HepG2 (cell line): ENCODE data around the gene KISS1. TPM values are rescaled to one million over a fixed set of nuclear protein-coding genes. Genes with fewer than 3 reads are reported as not detected.

Experiments
- ATAC-seq: fragments of 200-7000 bp; cut with Tn5 transposase; 3 replicates; pipeline ENCODE4 v1.9.1; 2020; ENCODE audit warnings: mild to moderate bottlenecking, moderate library complexity
- BruUV-seq: library from RNA; stranded (reverse); fragments of 400-500 nt; replicated peaks from 2 replicates; lab custom pipeline; 2021; lab: Mats Ljungman, UMichigan
- CTCF ChIA-PET: fragments of 300-600 bp; formaldehyde crosslinking; extraction: SDS; loops from one replicate; lab custom pipeline; 2021; ENCODE audit warnings: low total read pairs, inconsistent platforms, low intra/inter-chr PET ratio; lab: Yijun Ruan, JAX
- POLR2A ChIA-PET: fragments of 350-600 bp; sonication (Branson Sonifier 250); formaldehyde crosslinking; loops from one replicate; lab custom pipeline; 2020; ENCODE audit warnings: antibody characterized with exemption, inconsistent platforms; lab: Yijun Ruan, JAX
- DNase-seq: peaks from one replicate; pipeline ENCODE4 v3.0.0-alpha.2; 2015; ENCODE audit warnings: low spot score
- FAIRE-seq: peaks from 3 replicates; lab custom pipeline; 2011; peaks lifted over from hg19 to GRCh38; lab: Jason Lieb, UNC
- H2AFZ ChIP-seq: one replicate; pipeline ENCODE4 v1.6.1; 2011; ENCODE audit warnings: low read length, inconsistent platforms
- H3K27ac ChIP-seq: fragments of 300-600 bp; 3 replicates; pipeline ENCODE4 v1.8.0; 2011; ENCODE audit warnings: mixed run types, mild to moderate bottlenecking, mixed read lengths, low read length, inconsistent platforms; ENCODE audit not compliant: insufficient read depth; ENCODE audit errors: extremely low read length
- H3K27me3 ChIP-seq, 2 experiments: fragments of 200-600 bp in 1 of 2; 2 replicates in 1 of 2; 3 replicates in 1 of 2; pipeline versions ENCODE4 v1.6.0 to v1.8.0; 2011; ENCODE audit warnings: low read length in 2 of 2, mild to moderate bottlenecking in 2 of 2, moderate library complexity in 2 of 2, inconsistent platforms in 1 of 2; ENCODE audit not compliant: insufficient read depth in 2 of 2, control insufficient read depth in 1 of 2
- H3K36me3 ChIP-seq, 2 experiments: fragments of 200-600 bp in 1 of 2; replicated peaks in 1 of 2; 2 replicates in 1 of 2; 3 replicates in 1 of 2; pipeline versions ENCODE4 v1.5.1 to v1.8.0; 2011; ENCODE audit warnings: low read length in 2 of 2, inconsistent platforms in 1 of 2; ENCODE audit not compliant: insufficient read depth in 2 of 2, control insufficient read depth in 1 of 2
- H3K4me1 ChIP-seq: 2 replicates; pipeline ENCODE4 v1.5.1; 2012; ENCODE audit warnings: low read length, inconsistent platforms; ENCODE audit not compliant: insufficient read depth
- H3K4me2 ChIP-seq: 2 replicates; pipeline ENCODE4 v1.6.0; 2011; ENCODE audit warnings: low read depth, low read length, inconsistent platforms
- H3K4me3 ChIP-seq, 3 experiments: fragments of 200-600 bp in 1 of 3; sonication (generic), shearing (Covaris generic) in 1 of 3; replicated peaks in 1 of 3; 2 replicates each; pipeline ENCODE4 v1.5.1; 2011 to 2016; ENCODE audit warnings: low read length in 3 of 3, inconsistent platforms in 2 of 3, low read depth in 2 of 3, mild to moderate bottlenecking in 2 of 3, control low read depth in 1 of 3, mixed read lengths in 1 of 3; ENCODE audit not compliant: insufficient read depth in 1 of 3
- H3K79me2 ChIP-seq: one replicate; pipeline ENCODE4 v1.6.1; 2011; ENCODE audit warnings: low read length, inconsistent platforms; ENCODE audit not compliant: insufficient read depth
- H3K9ac ChIP-seq: 2 replicates; pipeline ENCODE4 v1.6.0; 2011; ENCODE audit warnings: mild to moderate bottlenecking, low read depth, low read length, inconsistent platforms; ENCODE audit not compliant: insufficient read depth
- H3K9me3 ChIP-seq: 2 replicates; pipeline ENCODE4 v1.5.1; 2012; ENCODE audit warnings: mild to moderate bottlenecking, low read length
- H4K20me1 ChIP-seq: 2 replicates; pipeline ENCODE4 v1.6.0; 2011; ENCODE audit warnings: inconsistent platforms, mild to moderate bottlenecking, low read length, moderate library complexity; ENCODE audit not compliant: insufficient read depth
- ATF7 ChIP-seq, 2 experiments: fragments of 450-650 bp in 1 of 2; sonication (generic) in 1 of 2; formaldehyde crosslinking in 1 of 2; IDR thresholded peaks; 2 replicates each; pipeline versions ENCODE4 v1.4.0 to v1.6.1; 2016 to 2020; ENCODE audit warnings: antibody characterized with exemption in 1 of 2, mild to moderate bottlenecking in 1 of 2, missing genetic modification reagents in 1 of 2
- CREB1 ChIP-seq, 2 experiments: fragments of 450-650 bp in 1 of 2; IDR thresholded peaks; 2 replicates each; pipeline ENCODE4 v1.6.1; 2016 to 2017; ENCODE audit warnings: control low read depth in 1 of 2, mild to moderate bottlenecking in 1 of 2, missing compliant biosample characterization in 1 of 2, missing genetic modification characterization in 1 of 2
- HOXD1 ChIP-seq: sonication (generic); formaldehyde crosslinking; IDR thresholded peaks from 2 replicates; pipeline ENCODE4 v1.5.0; 2020; ENCODE audit warnings: missing genetic modification reagents
- MEF2D ChIP-seq: sonication (generic); formaldehyde crosslinking; IDR thresholded peaks from 2 replicates; pipeline ENCODE4 v1.5.1; 2020; ENCODE audit warnings: mild to moderate bottlenecking, missing genetic modification reagents
- MTA1 ChIP-seq: sonication (generic); formaldehyde crosslinking; IDR thresholded peaks from 2 replicates; pipeline ENCODE4 v1.4.0; 2020; ENCODE audit warnings: missing genetic modification reagents, mild to moderate bottlenecking, borderline replicate concordance
- SNAPC2 ChIP-seq: sonication (generic); formaldehyde crosslinking; IDR thresholded peaks from 2 replicates; pipeline ENCODE4 v1.8.1; 2022; ENCODE audit warnings: mild to moderate bottlenecking, missing genetic modification reagents
- SOX5 ChIP-seq: IDR thresholded peaks from 2 replicates; pipeline ENCODE4 v1.6.1; 2016; ENCODE audit warnings: borderline replicate concordance
- ZBTB3 ChIP-seq: sonication (generic); formaldehyde crosslinking; IDR thresholded peaks from 2 replicates; pipeline ENCODE4 v1.4.0; 2020; ENCODE audit warnings: low read depth, mild to moderate bottlenecking, moderate library complexity, missing genetic modification reagents, borderline replicate concordance
- ZNF256 ChIP-seq: sonication (generic); formaldehyde crosslinking; conservative IDR thresholded peaks from 2 replicates; pipeline ENCODE4 v1.4.0; 2020; ENCODE audit warnings: missing genetic modification reagents
- ZNF850 ChIP-seq: sonication (generic); formaldehyde crosslinking; conservative IDR thresholded peaks from 2 replicates; pipeline ENCODE4 v1.9.0; 2021; ENCODE audit warnings: mild to moderate bottlenecking, missing genetic modification reagents
- WGBS: methylation state at CpG from one replicate; pipeline ENCODE4 v1.1.6; 2017; ENCODE audit warnings: low lambda C conversion rate; 5-methylcytosine and 5-hydroxymethylcytosine counted together
- in situ Hi-C: cut with HindIII; loops from 2 replicates; pipeline ENCODE4 v1.10.0; 2017; ENCODE audit warnings: low pct_unique_long_range_greater_than_20kb; ENCODE audit not compliant: extremely low pct_ligation_motif_present
- intact Hi-C: fragments of 100-400 bp; cut with micrococcal nuclease; formaldehyde crosslinking; loops from one replicate; pipeline ENCODE4 v1.10.0; 2022; ENCODE audit not compliant: unreplicated experiment
- polyA plus RNA-seq, 8 experiments: library from polyadenylated mRNA; depleted of rRNA in 3 of 8; stranded (reverse) in 7 of 8; unstranded in 1 of 8; fragments of >200 nt; fragmentation: Illumina TruSeq in 4 of 8; extraction: Trizol in 4 of 8; gene quantifications; 2 replicates each; pipeline versions ENCODE4 v1.2.1 to v1.2.3, GENCODE V29; 2011 to 2016; ENCODE audit warnings: low read depth in 4 of 8, missing spikeins in 1 of 8, mixed read lengths in 1 of 8; ENCODE audit not compliant: insufficient read depth in 1 of 8
- total RNA-seq, 5 experiments: library from RNA; depleted of rRNA; stranded (reverse); fragments of >200 nt; fragmentation: Illumina TruSeq; extraction: Trizol; gene quantifications; 2 replicates each; pipeline ENCODE4 v1.2.3, GENCODE V29; 2016; ENCODE audit warnings: low read depth in 1 of 5
- TF ChIP-seq, protein P1 (sequence below): sonication (generic); formaldehyde crosslinking; IDR thresholded peaks from 2 replicates; pipeline ENCODE4 v1.4.0; 2020; ENCODE audit warnings: mild to moderate bottlenecking, missing genetic modification reagents
- TF ChIP-seq, protein P2 (sequence below), 2 experiments: sonication (generic) in 1 of 2; formaldehyde crosslinking in 1 of 2; IDR thresholded peaks; 2 replicates each; pipeline versions ENCODE4 v1.4.0 to v1.6.1; 2016 to 2020; ENCODE audit warnings: borderline replicate concordance in 1 of 2, low read depth in 1 of 2, mild to moderate bottlenecking in 1 of 2, missing genetic modification reagents in 1 of 2

The KISS1 gene
- total and polyA plus RNA-seq, 2 of the 13 experiments (the other 11 are each of a cell fraction or from before 2014, with no cell fraction given): 0.24 to 0.80 TPM

GRCh38 chr1:204177133-204177532 lies 19.2 kb downstream of the KISS1 start:
- no peak for FAIRE-seq
- Histone ChIP-seq H3K9me3 (no peaks in the 10 kb centered on the region), H3K36me3 (no peaks in the 10 kb centered on the region)
- in situ Hi-C loops (no loop called here), intact Hi-C loops (no loop called here)
- CTCF ChIA-PET: no interaction called here
- TF ChIP-seq ATF7 (IDR thresholded peaks at IDR 0.05) (peak; percentile 78), ATF7 (CRISPR knock-in tag; IDR thresholded peaks at IDR 0.05) (no peak), CREB1 (IDR thresholded peaks at IDR 0.05) (peak; percentile 69), CREB1 (CRISPR knock-in tag; IDR thresholded peaks at IDR 0.05) (no peak), SNAPC2 (no peak)
- TF ChIP-seq, all 625 proteins: peak for 2
- Histone ChIP-seq H3K4me1 (peaks cover 36% of the 10 kb centered on the region), H3K27ac (no peak overlapping the region), H4K20me1 (no peaks in the 10 kb centered on the region), H3K4me2 (no peak overlapping the region), H2AFZ (no peak overlapping the region), H3K27me3 (peaks cover 0 to 11% of the 10 kb centered on the region in 2 experiments; a peak in 1 of 5 replicates), H3K4me3 (no peak overlapping the region), H3K79me2 (no peaks in the 10 kb centered on the region), H3K9ac (no peak overlapping the region)
- DNase-seq (no peak), ATAC-seq (no peak)
- 16% methylated on average over 4 of the region's 4 CpGs for WGBS
- no TSS peak for BruUV-seq
- POLR2A ChIA-PET: no interaction called here

DNA sequence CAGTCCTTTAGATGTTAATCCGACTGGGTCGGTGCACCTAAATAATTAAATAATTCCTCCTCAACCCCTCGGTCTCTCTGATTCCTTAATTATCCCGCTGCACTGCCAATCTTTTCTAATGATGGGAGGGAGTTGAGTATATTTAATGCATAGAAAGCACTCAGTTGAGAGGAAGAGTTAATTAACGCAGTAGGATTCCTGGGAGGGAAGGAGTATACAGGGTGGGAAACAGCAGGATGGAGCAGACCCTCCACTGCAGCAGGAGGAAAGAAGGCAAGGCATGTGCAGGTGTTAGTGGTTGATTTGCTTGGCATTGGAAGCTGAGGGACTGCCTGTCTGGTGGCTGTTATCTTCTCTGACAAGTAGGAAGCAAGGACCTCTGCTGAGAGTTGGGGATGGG lies 20.2 kb downstream of the KISS1 start:
- intact Hi-C loops (no loop called here), in situ Hi-C loops (no loop called here)
- CTCF ChIA-PET: no interaction called here
- H3K36me3 ChIP-seq: no peaks in the 10 kb centered on the region
- H3K9me3 ChIP-seq: no peaks in the 10 kb centered on the region; the same call in 1 of the 2 replicates
- DNase-seq (no peak), FAIRE-seq (no peak), ATAC-seq (no peak)
- H3K4me3 ChIP-seq: no peak overlapping the region
- peaks cover 44% of the 10 kb centered on the region for H3K4me1 ChIP-seq
- no TSS peak for BruUV-seq
- H3K27ac ChIP-seq: no peak overlapping the region
- H3K4me2 ChIP-seq: no peak overlapping the region
- no peaks in the 10 kb centered on the region for H3K79me2 ChIP-seq
- POLR2A ChIA-PET: no interaction called here
- peaks cover 0 to 11% of the 10 kb centered on the region in 2 experiments; a peak in 1 of 5 replicates for H3K27me3 ChIP-seq
- H3K9ac ChIP-seq: no peak overlapping the region
- H2AFZ ChIP-seq: no peak overlapping the region
- no peaks in the 10 kb centered on the region for H4K20me1 ChIP-seq
- WGBS: 49% methylated on average over 5 of the region's 5 CpGs
- no peak for TF ChIP-seq ZBTB3 (CRISPR knock-in tag)
- TF ChIP-seq HOXD1 (CRISPR knock-in tag): no peak
- TF ChIP-seq, protein P1, sequence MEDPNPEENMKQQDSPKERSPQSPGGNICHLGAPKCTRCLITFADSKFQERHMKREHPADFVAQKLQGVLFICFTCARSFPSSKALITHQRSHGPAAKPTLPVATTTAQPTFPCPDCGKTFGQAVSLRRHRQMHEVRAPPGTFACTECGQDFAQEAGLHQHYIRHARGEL (CRISPR knock-in tag): no peak
- TF ChIP-seq ZNF256 (CRISPR knock-in tag): no peak
- no peak for TF ChIP-seq SOX5 (CRISPR knock-in tag)
- no peak for TF ChIP-seq ZNF850 (CRISPR knock-in tag)
- TF ChIP-seq MEF2D: no peak
- TF ChIP-seq, protein P2, sequence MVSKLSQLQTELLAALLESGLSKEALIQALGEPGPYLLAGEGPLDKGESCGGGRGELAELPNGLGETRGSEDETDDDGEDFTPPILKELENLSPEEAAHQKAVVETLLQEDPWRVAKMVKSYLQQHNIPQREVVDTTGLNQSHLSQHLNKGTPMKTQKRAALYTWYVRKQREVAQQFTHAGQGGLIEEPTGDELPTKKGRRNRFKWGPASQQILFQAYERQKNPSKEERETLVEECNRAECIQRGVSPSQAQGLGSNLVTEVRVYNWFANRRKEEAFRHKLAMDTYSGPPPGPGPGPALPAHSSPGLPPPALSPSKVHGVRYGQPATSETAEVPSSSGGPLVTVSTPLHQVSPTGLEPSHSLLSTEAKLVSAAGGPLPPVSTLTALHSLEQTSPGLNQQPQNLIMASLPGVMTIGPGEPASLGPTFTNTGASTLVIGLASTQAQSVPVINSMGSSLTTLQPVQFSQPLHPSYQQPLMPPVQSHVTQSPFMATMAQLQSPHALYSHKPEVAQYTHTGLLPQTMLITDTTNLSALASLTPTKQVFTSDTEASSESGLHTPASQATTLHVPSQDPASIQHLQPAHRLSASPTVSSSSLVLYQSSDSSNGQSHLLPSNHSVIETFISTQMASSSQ (IDR thresholded peaks at IDR 0.05; ENCODE audit: low read depth): no peak
- TF ChIP-seq, protein P2 (CRISPR knock-in tag; IDR thresholded peaks at IDR 0.05; ENCODE audit: borderline replicate concordance): no peak
- TF ChIP-seq MTA1 (CRISPR knock-in tag): no peak
